ENCODE results near the gene RAB11FIP3.

RAB11FIP3 gene

DNA sequence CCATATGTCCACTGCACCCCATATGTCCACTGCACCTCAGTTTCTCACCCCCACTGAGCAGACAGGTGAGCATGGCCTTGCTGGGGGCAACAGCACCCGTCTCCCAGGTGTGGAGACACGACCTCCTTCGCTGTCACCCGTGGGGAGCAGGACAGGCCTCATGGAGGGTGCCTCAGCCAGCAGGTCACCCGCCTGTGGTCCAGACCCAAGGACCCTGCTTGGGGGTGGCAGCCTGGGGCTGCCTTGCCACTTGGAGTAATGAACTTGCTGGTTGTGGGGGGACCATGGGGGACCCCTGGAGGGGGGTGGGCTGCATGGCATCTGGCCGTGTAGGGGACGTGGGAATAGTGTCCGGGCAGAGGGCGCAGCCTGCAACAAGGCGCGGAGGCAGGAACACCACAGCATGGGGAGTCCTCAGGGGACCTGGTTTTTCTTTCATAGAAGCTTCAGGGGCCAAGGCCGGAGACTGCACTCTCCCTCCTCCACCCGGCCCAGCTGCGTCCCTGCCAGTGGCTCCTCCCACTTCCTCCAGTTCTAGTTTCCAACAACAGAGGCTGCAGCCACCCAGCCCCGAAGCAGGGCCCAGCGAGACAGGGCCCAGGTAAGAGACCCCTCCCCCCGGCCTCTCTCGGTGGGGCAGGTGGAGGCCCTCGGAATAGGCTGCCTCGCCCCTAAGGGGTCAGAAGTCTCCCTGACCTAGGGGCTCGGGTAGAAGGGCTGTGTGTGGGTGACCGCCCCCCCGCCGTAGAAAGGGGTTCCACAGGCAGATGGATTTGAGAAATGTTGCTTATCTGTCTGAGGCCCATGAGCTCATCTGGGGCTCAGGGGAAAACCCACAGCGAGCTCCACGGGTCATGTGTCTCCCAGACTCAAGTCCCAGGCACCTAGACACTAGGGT is 141.3 kb downstream of the RAB11FIP3 start, which contains the start of gene NHLRC4:
Gene NHLRC4, plus strand, starts transcription at position 531 of the 898 bp plus-strand sequence. CDS start 1,043 bp downstream, outside the sequence.
- Histone ChIP-seq H3K36me3 (ENCODE audit: insufficient read depth, low read length) (no peaks in the 10 kb centered on the region), H3K4me1 (ENCODE audit: control insufficient read depth, insufficient read depth, low read length, unreplicated experiment) (peaks cover 18% of the 10 kb centered on the region), H3K27ac (ENCODE audit: low read depth, low read length) (no peak within 1 kb of the TSS), H3K4me3 (ENCODE audit: low read depth, low read length) (peak within 1 kb of the TSS; percentile 56; the same call in 1 of the 2 replicates), H2AFZ (ENCODE audit: low read length, unreplicated experiment) (no peak within 1 kb of the TSS), H3K27me3 (ENCODE audit: insufficient read depth, low read length) (peaks cover 3% of the 10 kb centered on the region; the same call in 1 of the 2 replicates), H3K79me2 (ENCODE audit: control insufficient read depth, insufficient read depth, low read length, unreplicated experiment) (peaks cover 6% of the 10 kb centered on the region)

- Histone ChIP-seq H2AFZ (ENCODE audit: low read length, unreplicated experiment) (no peak overlapping the region), H3K27me3 (ENCODE audit: insufficient read depth, low read length) (no peaks in the 10 kb centered on the region), H3K4me3 (ENCODE audit: low read depth, low read length) (no peak overlapping the region), H3K4me1 (ENCODE audit: control insufficient read depth, insufficient read depth, low read length, unreplicated experiment) (peaks cover 18% of the 10 kb centered on the region), H3K79me2 (ENCODE audit: control insufficient read depth, insufficient read depth, low read length, unreplicated experiment) (peaks cover 13% of the 10 kb centered on the region), H3K27ac (ENCODE audit: low read depth, low read length) (no peak overlapping the region), H3K36me3 (ENCODE audit: insufficient read depth, low read length) (no peaks in the 10 kb centered on the region)
Observed at GRCh38 chr16:567373-568256, 142.2 kb downstream of the RAB11FIP3 start.

DNA sequence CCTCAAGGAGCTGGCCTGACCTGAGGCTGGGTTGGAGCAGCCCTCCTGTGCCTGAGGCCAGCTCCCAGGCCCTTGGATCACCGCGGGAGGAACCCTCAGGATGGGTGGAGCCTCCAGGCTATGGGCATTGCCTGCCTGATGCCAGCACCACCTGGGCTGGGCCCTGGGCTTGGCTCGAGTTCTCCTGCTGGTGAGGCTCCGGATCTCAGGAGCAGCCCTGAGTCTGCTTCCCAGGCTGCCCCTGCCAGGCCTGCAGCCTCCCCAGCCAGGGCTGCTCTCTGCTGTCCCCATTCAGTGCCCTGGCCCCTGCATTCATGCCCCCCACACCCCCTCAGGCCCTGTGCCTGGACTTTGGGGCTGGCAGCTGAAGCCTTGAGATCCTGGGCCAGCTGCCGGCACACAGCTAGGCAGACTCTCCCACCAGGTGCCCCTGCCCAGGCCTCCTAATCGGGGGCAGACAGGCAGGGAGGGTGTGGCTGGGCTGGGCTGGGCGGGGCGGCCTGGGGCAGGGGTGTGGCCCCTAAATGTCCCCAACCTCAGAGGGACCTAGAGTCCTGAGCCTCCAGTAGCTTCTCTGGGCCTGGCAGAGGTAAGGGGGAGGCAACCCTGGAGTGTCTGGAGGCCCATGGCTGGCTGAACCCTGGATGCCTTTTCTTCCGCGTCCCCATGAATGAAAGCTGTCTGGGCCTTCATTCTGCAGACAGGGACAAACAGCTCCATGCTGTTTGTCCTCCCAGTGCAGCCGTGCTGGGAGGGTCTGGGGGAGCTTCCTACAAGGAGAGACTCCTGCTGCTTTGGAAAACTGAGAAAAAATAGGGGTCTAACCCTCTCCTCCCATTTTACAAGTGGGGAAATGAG is 143.2 kb downstream of the RAB11FIP3 start:
- Histone ChIP-seq H3K4me3 (ENCODE audit: low read depth, low read length) (peak overlapping the region; percentile 91), H3K79me2 (ENCODE audit: control insufficient read depth, insufficient read depth, low read length, unreplicated experiment) (peaks cover 16% of the 10 kb centered on the region), H2AFZ (ENCODE audit: low read length, unreplicated experiment) (peak overlapping the region; percentile 59), H3K27me3 (ENCODE audit: insufficient read depth, low read length) (no peaks in the 10 kb centered on the region), H3K4me1 (ENCODE audit: control insufficient read depth, insufficient read depth, low read length, unreplicated experiment) (peaks cover 18% of the 10 kb centered on the region), H3K36me3 (ENCODE audit: insufficient read depth, low read length) (no peaks in the 10 kb centered on the region), H3K27ac (ENCODE audit: low read depth, low read length) (no peak overlapping the region)

- no peak within 1 kb of the TSS for H3K27ac ChIP-seq (ENCODE audit: low read depth, low read length)
Observed at GRCh38 chr16:569445-570254, 144.2 kb downstream of the RAB11FIP3 start, which contains the start of gene PIGQ. Gene PIGQ (plus strand): TSS chr16:569968. CDS start chr16:574075, 4,107 bp downstream.

More at GRCh38 chr16:569445-570254, 144.2 kb downstream of the RAB11FIP3 start, which contains the start of gene PIGQ:
- H3K79me2 ChIP-seq (ENCODE audit: control insufficient read depth, insufficient read depth, low read length, unreplicated experiment), result peaks cover 16% of the 10 kb centered on the region
- no peaks in the 10 kb centered on the region for H3K36me3 ChIP-seq (ENCODE audit: insufficient read depth, low read length)
- H3K4me3 ChIP-seq (ENCODE audit: low read depth, low read length), result peak within 1 kb of the TSS; percentile 91
- H3K4me1 ChIP-seq (ENCODE audit: control insufficient read depth, insufficient read depth, low read length, unreplicated experiment), result peaks cover 18% of the 10 kb centered on the region
- no peaks in the 10 kb centered on the region for H3K27me3 ChIP-seq (ENCODE audit: insufficient read depth, low read length)
- H2AFZ ChIP-seq (ENCODE audit: low read length, unreplicated experiment), result peak within 1 kb of the TSS; percentile 93
